Inflammatory macrophage (primary cell): ENCODE results near the gene ST8SIA2.

Experiments
- DNase-seq, 2 donors: peaks; one replicate each; pipeline ENCODE4 v3.0.0-alpha.2; 2020 to 2022

Gene ST8SIA2

DNA sequence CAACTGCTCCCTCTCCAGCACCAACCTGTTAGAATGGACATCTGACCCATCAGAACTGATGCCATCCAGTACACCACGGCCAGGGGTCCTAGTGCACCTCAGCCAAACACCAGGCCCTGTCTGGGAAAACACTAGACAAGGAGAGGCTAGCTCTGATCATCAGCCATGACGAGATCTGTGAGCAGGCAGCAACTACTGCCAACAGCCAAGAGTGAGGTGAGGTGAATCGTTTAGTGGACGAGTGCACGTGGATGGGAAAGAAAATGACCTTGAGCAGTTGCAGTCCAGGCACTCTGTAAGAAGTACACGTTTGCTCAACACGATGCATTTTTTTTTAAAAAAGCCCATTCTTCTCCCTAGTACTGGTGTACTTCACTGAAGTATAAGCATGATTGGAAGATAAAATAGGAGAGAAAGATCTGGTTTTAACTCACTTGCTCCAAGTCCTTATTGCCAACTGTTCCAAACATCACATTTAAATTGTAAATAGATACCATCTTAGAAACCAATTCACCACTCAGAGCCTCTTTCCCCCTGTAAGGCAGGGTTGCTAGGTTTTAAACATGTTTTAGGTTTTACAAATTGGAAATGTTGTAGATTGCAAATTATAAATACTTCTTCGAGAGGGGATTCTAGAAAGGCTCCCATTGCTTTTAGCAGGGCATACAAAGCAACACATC is 5.7 kb downstream of the ST8SIA2 start:
- DNase-seq = no peak

GRCh38 chr15:92400573-92400972 is 6.9 kb downstream of the ST8SIA2 start:
- no peak for DNase-seq

- DNase-seq = no peak
Measured at GRCh38 chr15:92400980-92401787, 7.5 kb downstream of the ST8SIA2 start.

- no peak for DNase-seq
Measured at GRCh38 chr15:92402751-92403150, 9.1 kb downstream of the ST8SIA2 start.

DNA sequence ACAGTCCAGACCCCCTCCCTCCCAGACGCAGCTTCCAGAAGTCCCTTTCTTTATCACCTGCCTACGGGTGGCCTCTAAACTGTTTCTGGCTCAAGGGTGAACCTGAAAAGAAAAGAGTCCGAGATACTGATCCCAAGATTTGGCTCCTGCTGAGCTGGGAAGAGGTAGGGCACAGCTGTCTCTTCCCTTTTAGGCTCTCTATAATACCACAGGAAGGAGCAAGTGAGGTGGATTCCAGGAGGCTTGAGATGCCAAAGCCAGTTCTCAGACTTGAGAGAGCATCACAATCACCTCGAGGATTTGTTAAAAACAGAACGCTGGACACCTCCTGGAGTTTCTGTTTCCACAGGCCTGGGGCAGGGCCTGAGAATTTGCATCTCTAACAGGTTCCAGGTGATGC is 12.3 kb downstream of the ST8SIA2 start:
- DNase-seq = no peak

GRCh38 chr15:92407321-92407720 is 13.6 kb downstream of the ST8SIA2 start:
- DNase-seq = no peak

- DNase-seq = no peak
Measured at GRCh38 chr15:92407916-92408315, 14.2 kb downstream of the ST8SIA2 start.

DNA sequence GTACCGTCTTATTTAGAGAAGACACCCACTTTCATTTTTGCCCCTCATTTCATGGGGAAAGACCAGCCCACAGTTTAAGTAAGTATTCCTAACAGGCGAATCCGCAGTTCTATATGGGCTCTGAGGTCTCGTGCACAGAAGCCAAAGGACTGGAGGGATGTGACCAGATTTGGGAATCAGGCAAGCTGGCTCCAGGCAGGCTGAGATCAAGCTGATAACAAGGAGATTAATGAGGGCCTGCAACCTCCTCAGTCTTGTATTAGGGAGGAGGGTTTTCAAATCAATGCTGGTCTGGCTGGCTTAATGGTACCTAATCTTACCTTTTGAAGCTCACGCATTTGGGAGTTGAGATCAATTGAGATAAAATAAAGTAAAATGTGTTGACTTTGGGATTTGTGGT is 15.3 kb downstream of the ST8SIA2 start:
- no peak for DNase-seq

- no peak for DNase-seq
Measured at GRCh38 chr15:92409521-92409920, 15.8 kb downstream of the ST8SIA2 start.

- no peak for DNase-seq
Measured at GRCh38 chr15:92410537-92410936, 16.9 kb downstream of the ST8SIA2 start.

GRCh38 chr15:92411256-92411655 is 17.6 kb downstream of the ST8SIA2 start:
- DNase-seq = no peak

DNA sequence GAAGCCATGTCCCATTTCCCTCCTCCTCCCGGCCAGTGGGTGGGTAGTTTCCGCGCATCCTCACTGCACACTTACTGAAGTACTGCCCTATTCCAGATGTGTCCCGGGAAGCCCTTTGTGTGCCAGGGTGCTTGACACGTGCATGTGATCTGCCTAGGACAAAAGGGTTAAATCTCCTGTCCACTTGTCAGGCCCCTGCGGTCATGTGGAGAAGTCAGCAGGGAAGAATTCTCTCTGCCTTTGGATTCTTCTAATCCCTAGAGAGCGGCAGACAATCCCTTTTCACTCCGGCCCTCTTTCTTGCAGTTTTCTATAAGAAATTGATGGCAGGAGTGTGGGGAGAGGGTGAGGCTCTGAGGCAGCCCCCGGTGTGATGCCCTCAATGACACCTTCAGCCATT is 19.8 kb downstream of the ST8SIA2 start:
- DNase-seq = no peak

DNA sequence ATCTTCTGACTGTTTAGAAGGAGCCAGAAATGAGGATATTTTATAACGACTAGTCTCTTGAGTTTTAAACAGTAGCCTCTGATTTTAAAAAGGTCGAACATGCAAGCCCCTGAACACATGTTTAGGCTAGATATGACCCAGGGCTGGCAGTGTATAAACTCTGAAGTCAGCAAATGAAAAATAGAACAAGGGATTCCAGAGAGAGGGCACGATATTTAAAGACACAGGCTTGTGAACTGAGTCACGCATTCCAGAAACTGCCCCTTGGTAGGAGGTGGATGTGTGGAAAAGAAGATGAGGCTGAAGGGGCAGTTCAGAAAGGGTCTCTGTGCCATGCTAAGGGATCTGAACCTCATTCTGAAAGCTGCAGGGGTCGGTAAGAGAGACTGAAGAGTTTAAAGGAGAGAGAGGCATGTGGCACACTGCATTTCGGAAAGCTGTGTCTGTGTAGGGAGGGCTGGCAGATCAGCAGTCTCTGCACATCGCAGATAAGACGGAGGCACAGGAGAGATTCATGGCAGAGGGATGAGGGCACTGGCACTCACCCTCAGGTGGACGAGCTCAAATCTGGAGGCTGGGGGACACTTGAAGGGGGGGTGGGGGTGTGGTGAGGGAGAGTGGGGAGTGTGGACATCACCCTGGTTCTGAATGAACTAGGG is 22.1 kb downstream of the ST8SIA2 start:
- no peak for DNase-seq

DNA sequence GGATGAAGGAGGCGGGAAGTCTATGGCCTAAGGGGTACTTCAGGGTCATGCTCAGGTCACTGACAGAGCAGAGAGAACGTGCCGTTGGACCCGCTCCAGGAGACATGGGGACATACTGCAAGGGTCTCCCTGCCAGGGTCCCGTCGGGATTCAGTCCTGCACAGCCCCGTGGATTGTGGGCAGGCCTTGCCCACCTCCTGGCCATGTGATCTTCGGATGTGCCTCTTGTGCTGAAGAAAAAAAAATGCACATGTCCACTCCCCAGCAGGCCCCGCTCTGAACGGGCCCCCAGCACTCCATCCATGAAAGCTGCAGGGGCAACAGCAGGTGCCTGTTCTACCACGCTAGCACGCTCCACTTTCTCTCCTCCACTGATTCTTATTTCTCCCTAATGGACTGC is 22.9 kb downstream of the ST8SIA2 start:
- no peak for DNase-seq

DNA sequence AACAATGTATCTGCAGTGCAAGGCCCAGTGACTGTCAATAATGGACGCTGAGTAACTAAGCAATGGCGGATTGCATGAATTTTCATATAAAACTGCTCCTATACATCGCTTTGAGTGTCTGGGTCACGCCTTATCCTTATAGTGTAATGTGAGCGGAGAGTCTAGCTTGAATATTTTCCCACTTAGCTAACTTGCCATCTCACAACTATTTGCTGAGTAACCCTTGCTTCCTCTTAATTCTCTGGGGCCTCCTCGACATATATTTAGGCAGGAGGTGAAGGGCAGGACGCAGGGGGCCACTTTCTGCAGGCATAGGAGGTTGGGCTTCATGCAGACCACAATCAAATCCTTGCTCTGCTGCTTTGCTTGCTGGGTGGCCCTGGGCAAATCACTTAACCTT is 24.0 kb downstream of the ST8SIA2 start:
- no peak for DNase-seq

GRCh38 chr15:92418864-92419263 is 25.2 kb downstream of the ST8SIA2 start:
- DNase-seq = no peak

GRCh38 chr15:92421976-92422375 is 28.3 kb downstream of the ST8SIA2 start:
- DNase-seq = no peak

GRCh38 chr15:92425578-92426225 is 32.0 kb downstream of the ST8SIA2 start:
- no peak for DNase-seq

GRCh38 chr15:92429378-92430068 is 35.8 kb downstream of the ST8SIA2 start:
- no peak for DNase-seq

- DNase-seq = no peak
Measured at GRCh38 chr15:92430069-92430440, 36.4 kb downstream of the ST8SIA2 start.

DNA sequence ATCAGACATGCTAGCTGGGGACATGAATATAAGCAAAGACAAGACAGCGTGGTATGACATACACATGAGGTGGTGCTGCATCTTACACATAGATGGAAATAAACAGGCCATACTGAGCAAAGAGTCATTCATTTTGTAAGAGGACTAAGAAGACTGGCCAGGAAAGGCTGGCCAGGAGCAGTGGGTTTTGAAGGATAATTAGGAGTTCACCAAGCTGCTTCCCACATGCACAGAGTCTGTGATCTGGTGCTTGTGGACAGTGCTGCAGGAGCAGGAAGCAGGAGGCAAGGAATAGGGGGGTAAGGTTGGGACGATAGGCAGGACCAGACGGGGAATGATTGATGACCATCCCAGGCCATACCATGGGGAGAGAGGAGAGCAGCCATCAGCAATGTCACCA is 41.5 kb downstream of the ST8SIA2 start:
- DNase-seq = no peak

DNA sequence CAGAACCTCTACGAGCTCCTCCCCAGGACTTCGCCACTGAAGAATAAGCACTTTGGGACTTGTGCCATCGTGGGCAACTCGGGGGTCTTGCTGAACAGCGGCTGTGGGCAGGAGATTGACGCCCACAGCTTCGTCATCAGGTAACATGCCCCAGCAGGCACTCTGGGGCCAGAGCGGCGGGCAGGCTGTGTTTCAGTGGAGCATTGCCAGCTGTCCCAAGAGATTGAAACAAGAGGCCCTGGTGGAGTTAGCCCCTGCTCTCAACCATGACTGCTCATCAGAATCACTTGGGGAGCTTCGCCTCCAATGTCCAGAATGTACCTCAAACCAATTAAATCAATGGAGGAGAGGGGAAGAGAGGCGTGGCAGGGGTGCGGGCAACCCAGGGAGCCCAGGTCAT is 44.8 kb downstream of the ST8SIA2 start:
- DNase-seq = no peak

DNA sequence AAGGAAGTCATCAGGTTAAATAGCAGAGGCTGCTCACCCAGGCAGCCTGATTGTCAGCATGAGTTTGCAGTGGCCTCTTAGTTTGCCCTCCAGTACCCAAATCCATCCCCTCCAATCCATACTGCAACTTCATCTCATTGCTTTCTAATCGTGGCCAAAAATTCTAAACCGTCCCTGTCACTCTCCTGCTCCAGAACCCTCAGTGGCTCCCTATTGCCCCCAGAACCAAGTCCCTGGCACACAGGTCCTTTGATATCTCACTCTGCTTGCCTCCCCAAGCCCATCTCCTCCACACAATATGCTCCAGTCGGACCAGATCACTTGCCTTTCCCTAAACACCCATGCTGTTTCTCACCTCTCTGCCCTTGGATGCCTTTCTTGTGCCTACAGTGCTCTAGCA is 49.7 kb downstream of the ST8SIA2 start:
- no peak for DNase-seq
